Uterine smooth muscle cell (primary cell): ENCODE results near the gene GNG4. TPM values are rescaled to one million over a fixed set of nuclear protein-coding genes. Genes with fewer than 3 reads are reported as not detected.

Experiments used
- total RNA-seq: library from RNA; depleted of rRNA; stranded (reverse); fragments of >200 nt; gene quantifications from 2 replicates; pipeline ENCODE4 v1.2.3, GENCODE V29; 2014

The GNG4 gene
- total RNA-seq = 2.7 and 3.0 TPM in 2 replicates

DNA sequence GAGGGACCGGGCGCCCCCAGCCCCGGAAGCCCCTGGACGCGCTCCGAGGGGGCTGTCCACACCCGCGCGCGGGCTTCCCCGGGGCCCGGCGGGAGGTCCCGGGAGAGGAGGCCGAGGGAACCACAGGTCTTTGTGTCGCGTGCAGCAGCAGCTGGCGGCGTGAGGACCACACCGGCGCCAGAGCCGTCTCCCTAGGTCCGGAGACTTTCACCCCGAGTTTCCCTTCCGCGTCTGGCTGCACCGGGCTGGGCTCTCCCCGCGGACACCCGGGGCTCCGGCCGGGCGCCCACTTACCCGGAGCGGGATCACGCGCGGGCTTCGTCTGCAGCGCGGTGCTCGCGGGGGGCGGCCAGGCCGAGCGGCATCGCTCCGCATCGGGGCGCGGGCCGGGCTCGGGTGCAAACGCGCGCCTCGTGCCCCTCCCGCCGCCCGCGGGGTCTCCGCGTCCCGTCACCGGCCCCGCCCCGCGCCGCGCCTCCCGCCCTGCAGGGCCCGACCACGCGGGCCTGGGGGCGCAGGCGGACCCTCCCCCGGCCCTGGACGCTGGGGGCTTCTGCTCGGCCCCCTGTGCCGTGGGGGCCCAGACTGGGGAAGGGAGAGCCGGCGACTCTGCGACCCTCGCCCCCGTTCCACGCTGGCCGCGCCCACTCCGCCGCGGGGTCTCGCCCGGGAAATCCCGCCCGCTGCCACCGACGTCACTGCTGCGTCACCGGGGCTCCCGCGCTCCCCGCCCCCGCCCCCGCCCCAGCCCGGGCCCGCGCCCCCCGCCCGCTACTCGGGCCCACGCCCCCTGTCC lies at the start of gene GNG4:
GNG4 (minus strand) TSS at position 417 of the 796 bp plus-strand sequence. CDS start 65,946 bp downstream, outside the sequence.

DNA sequence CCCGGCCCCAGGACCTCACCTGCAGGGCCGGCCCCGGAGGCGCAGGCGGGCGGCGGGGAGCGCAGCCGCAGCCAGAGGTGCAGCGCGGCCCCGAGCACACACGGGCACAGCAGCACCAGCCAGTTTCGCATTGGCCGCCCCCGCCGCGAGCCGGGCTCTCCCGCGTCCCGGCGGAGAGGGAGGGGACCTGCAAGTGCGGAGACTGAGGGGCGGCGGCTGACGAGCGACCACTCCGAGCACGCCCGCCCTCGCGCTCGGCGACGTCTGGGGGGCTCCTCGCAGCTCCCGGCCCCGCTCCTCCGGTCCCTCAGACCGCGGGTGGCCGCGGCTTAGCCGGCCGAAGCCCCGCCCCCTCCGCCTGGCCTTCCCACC lies 145.5 kb downstream of the GNG4 start, which contains the start of gene B3GALNT2:
B3GALNT2 (minus strand) TSS at position 331 of the 372 bp plus-strand sequence; CDS start at position 131, 200 bp downstream.

Other genes starting within 250 kb of the GNG4 start
- 58.4 and 63.1 TPM in 2 replicates for gene B3GALNT2, start 145.3 kb downstream of the GNG4 start, total RNA-seq
- gene LYST, start 217.1 kb upstream of the GNG4 start, total RNA-seq = 29.7 and 38.6 TPM in 2 replicates